HepG2 (cell line): ENCODE results near the gene MSANTD1. TPM values are rescaled to one million over a fixed set of nuclear protein-coding genes. Genes with fewer than 3 reads are reported as not detected.

Source experiments
- CHD2 ChIP-seq: IDR thresholded peaks from 2 replicates; pipeline ENCODE4 v1.6.1; 2011; ENCODE audit warnings: low read depth, low read length, improper control_type of control experiment
- HNF4G ChIP-seq, 2 experiments: sonication (generic) in 1 of 2; formaldehyde crosslinking in 1 of 2; IDR thresholded peaks; 2 replicates each; pipeline versions ENCODE4 v1.4.0 to v1.6.1; 2011 to 2020; ENCODE audit warnings: borderline replicate concordance in 2 of 2, low read depth in 2 of 2, mild to moderate bottlenecking in 2 of 2, low read length in 1 of 2, missing genetic modification reagents in 1 of 2, moderate library complexity in 1 of 2
- JUND ChIP-seq: sonication (generic); formaldehyde crosslinking; IDR thresholded peaks from 2 replicates; pipeline ENCODE4 v1.8.0; 2022; ENCODE audit warnings: mild to moderate bottlenecking, missing genetic modification reagents
- TEAD3 ChIP-seq: optimal IDR thresholded peaks from 2 replicates; pipeline ENCODE3; 2016; ENCODE audit warnings: borderline replicate concordance
- TSC22D2 ChIP-seq: sonication (generic); formaldehyde crosslinking; IDR thresholded peaks from 2 replicates; pipeline ENCODE4 v1.5.1; 2020; ENCODE audit warnings: missing genetic modification reagents, mild to moderate bottlenecking, borderline replicate concordance
- ZNF354B ChIP-seq: sonication (generic); formaldehyde crosslinking; IDR thresholded peaks from 2 replicates; pipeline ENCODE4 v1.8.0; 2022; ENCODE audit warnings: mild to moderate bottlenecking, missing genetic modification reagents
- ZNF616 ChIP-seq: sonication (generic); formaldehyde crosslinking; IDR thresholded peaks from 2 replicates; pipeline ENCODE4 v1.5.0; 2020; ENCODE audit warnings: low read depth, mild to moderate bottlenecking, missing genetic modification reagents
- polyA plus RNA-seq, 8 experiments: library from polyadenylated mRNA; depleted of rRNA in 3 of 8; stranded (reverse) in 7 of 8; unstranded in 1 of 8; fragments of >200 nt; fragmentation: Illumina TruSeq in 4 of 8; extraction: Trizol in 4 of 8; gene quantifications; 2 replicates each; pipeline versions ENCODE4 v1.2.1 to v1.2.3, GENCODE V29; 2011 to 2016; ENCODE audit warnings: low read depth in 4 of 8, missing spikeins in 1 of 8, mixed read lengths in 1 of 8; ENCODE audit not compliant: insufficient read depth in 1 of 8
- total RNA-seq, 5 experiments: library from RNA; depleted of rRNA; stranded (reverse); fragments of >200 nt; fragmentation: Illumina TruSeq; extraction: Trizol; gene quantifications; 2 replicates each; pipeline ENCODE4 v1.2.3, GENCODE V29; 2016; ENCODE audit warnings: low read depth in 1 of 5
- TF ChIP-seq, protein P1 (sequence below): sonication (generic); formaldehyde crosslinking; IDR thresholded peaks from 2 replicates; pipeline ENCODE4 v1.5.0; 2020; ENCODE audit warnings: mild to moderate bottlenecking, missing genetic modification reagents, borderline replicate concordance
- TF ChIP-seq, protein P2 (sequence below): sonication (generic); formaldehyde crosslinking; IDR thresholded peaks from 2 replicates; pipeline ENCODE4 v1.9.0; 2022; ENCODE audit warnings: missing genetic modification reagents, mild to moderate bottlenecking, borderline replicate concordance

MSANTD1 gene
- total and polyA plus RNA-seq, 2 of the 13 experiments (the other 11 are each of a cell fraction or from before 2014, with no cell fraction given) = 0.22 to 0.40 TPM

DNA sequence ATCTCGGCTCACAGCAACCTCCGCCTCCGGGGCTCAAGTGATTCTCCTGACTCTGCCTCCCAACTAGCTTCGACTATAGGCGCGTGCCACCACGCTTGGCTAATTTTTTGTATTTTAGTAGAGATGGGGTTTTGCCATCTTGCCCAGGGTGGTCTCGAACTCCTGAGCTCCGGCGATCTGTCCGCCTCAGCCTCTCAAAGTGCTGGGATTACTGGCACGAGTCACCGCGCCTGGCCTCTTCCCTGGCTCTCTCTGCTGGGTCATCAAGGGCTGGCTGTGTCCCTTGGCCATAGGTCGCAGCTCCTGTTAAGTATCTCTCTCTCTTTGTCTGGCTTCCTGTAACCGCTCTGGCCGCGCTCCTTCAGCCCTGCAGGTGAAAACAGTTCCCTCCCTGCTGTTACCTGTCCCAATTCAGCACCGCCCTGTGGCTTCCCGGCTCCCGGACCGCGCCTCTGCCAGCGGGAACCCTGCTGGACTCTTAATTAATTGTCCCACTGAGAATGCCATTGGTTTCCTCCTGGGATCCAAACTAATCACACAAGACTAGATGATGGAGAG, 42.5 kb downstream of the MSANTD1 start (continued):
- no peak for TF ChIP-seq HNF4G (IDR thresholded peaks at IDR 0.05; ENCODE audit: borderline replicate concordance, low read depth, low read length)
- no peak for TF ChIP-seq HNF4G (CRISPR knock-in tag; IDR thresholded peaks at IDR 0.05; ENCODE audit: borderline replicate concordance, low read depth)
- peak; percentile 17 for TF ChIP-seq TEAD3 (CRISPR knock-in tag)
- no peak for TF ChIP-seq CHD2
- TF ChIP-seq JUND (CRISPR knock-in tag) = no peak
- TF ChIP-seq TSC22D2 (CRISPR knock-in tag) = 0 out of 2 replicates have a peak, but pooled peaks have one; percentile 20
- TF ChIP-seq ZNF616 (CRISPR knock-in tag) = no peak
- TF ChIP-seq ZNF354B (CRISPR knock-in tag) = 0 out of 2 replicates have a peak, but pooled peaks have one; percentile 44
- TF ChIP-seq, protein P1, sequence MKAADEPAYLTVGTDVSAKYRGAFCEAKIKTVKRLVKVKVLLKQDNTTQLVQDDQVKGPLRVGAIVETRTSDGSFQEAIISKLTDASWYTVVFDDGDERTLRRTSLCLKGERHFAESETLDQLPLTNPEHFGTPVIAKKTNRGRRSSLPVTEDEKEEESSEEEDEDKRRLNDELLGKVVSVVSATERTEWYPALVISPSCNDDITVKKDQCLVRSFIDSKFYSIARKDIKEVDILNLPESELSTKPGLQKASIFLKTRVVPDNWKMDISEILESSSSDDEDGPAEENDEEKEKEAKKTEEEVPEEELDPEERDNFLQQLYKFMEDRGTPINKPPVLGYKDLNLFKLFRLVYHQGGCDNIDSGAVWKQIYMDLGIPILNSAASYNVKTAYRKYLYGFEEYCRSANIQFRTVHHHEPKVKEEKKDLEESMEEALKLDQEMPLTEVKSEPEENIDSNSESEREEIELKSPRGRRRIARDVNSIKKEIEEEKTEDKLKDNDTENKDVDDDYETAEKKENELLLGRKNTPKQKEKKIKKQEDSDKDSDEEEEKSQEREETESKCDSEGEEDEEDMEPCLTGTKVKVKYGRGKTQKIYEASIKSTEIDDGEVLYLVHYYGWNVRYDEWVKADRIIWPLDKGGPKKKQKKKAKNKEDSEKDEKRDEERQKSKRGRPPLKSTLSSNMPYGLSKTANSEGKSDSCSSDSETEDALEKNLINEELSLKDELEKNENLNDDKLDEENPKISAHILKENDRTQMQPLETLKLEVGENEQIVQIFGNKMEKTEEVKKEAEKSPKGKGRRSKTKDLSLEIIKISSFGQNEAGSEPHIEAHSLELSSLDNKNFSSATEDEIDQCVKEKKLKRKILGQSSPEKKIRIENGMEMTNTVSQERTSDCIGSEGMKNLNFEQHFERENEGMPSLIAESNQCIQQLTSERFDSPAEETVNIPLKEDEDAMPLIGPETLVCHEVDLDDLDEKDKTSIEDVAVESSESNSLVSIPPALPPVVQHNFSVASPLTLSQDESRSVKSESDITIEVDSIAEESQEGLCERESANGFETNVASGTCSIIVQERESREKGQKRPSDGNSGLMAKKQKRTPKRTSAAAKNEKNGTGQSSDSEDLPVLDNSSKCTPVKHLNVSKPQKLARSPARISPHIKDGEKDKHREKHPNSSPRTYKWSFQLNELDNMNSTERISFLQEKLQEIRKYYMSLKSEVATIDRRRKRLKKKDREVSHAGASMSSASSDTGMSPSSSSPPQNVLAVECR = no peak
- TF ChIP-seq, protein P2, sequence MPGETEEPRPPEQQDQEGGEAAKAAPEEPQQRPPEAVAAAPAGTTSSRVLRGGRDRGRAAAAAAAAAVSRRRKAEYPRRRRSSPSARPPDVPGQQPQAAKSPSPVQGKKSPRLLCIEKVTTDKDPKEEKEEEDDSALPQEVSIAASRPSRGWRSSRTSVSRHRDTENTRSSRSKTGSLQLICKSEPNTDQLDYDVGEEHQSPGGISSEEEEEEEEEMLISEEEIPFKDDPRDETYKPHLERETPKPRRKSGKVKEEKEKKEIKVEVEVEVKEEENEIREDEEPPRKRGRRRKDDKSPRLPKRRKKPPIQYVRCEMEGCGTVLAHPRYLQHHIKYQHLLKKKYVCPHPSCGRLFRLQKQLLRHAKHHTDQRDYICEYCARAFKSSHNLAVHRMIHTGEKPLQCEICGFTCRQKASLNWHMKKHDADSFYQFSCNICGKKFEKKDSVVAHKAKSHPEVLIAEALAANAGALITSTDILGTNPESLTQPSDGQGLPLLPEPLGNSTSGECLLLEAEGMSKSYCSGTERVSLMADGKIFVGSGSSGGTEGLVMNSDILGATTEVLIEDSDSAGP = no peak
